ENCODE data around the gene CARM1.

- TF ChIP-seq EZH2 (IDR thresholded peaks at IDR 0.05; ENCODE audit: low read depth) = no peak
- no peak for TF ChIP-seq CTCF (conservative IDR thresholded peaks at IDR 0.05)
Measured at GRCh38 chr19:10912619-10913018, 41.3 kb downstream of the CARM1 start.
